HEK293 (cell line): ENCODE data around the gene TCERG1L.

Source experiments
- CTCF ChIA-PET: fragments of 350-600 bp; formaldehyde crosslinking; extraction: SDS; loops from one replicate; lab custom pipeline; 2021; ENCODE audit warnings: antibody characterized with exemption; lab: Yijun Ruan, JAX
- POLR2A ChIA-PET: fragments of 300-600 bp; formaldehyde crosslinking; extraction: SDS; loops from one replicate; lab custom pipeline; 2020; ENCODE audit warnings: antibody characterized with exemption, inconsistent platforms; lab: Yijun Ruan, JAX
- H3K27ac ChIP-seq: fragments of 200-500 bp; sonication (Bioruptor generic); 2 replicates; pipeline ENCODE4 v1.5.1; 2014; ENCODE audit warnings: low read depth, low read length, control low read depth, inconsistent platforms; ENCODE audit errors: extremely low read depth
- H3K36me3 ChIP-seq, 2 experiments: fragments of 200-500 bp in 1 of 2; sonication (Bioruptor generic) in 1 of 2; 1 replicate in 1 of 2; 2 replicates in 1 of 2; pipeline ENCODE4 v1.5.1; 2014 to 2017; ENCODE audit warnings: inconsistent platforms in 2 of 2, low read length in 2 of 2; ENCODE audit not compliant: control insufficient read depth in 2 of 2, insufficient read depth in 1 of 2
- H3K4me1 ChIP-seq: fragments of 200-500 bp; sonication (Bioruptor generic); 2 replicates; pipeline ENCODE4 v1.5.1; 2014; ENCODE audit warnings: mild to moderate bottlenecking, low read length, inconsistent platforms; ENCODE audit not compliant: control insufficient read depth, insufficient read depth
- H3K4me3 ChIP-seq: 2 replicates; pipeline ENCODE4 v1.5.1; 2011; ENCODE audit warnings: low read depth, mild to moderate bottlenecking, control low read depth, low read length, moderate library complexity
- H3K9me3 ChIP-seq: fragments of 200-500 bp; sonication (Bioruptor generic); 2 replicates; pipeline ENCODE4 v1.5.1; 2014; ENCODE audit warnings: low read depth, low read length, inconsistent platforms; ENCODE audit not compliant: control insufficient read depth, insufficient read depth
- GLIS2 ChIP-seq: fragments of 450-650 bp; formaldehyde crosslinking; IDR thresholded peaks from 2 replicates; pipeline ENCODE4 v1.5.1; 2016; ENCODE audit warnings: missing biosample characterization, missing genetic modification characterization
- KLF10 ChIP-seq: fragments of 450-650 bp; IDR thresholded peaks from 2 replicates; pipeline ENCODE4 v1.5.1; 2018; ENCODE audit warnings: missing biosample characterization, mild to moderate bottlenecking, missing genetic modification characterization
- MZF1 ChIP-seq: fragments of 450-650 bp; formaldehyde crosslinking; IDR thresholded peaks from 2 replicates; pipeline ENCODE4 v1.5.1; 2017; ENCODE audit warnings: missing biosample characterization, missing genetic modification characterization, borderline replicate concordance
- OVOL3 ChIP-seq: fragments of 450-650 bp; formaldehyde crosslinking; IDR thresholded peaks from 2 replicates; pipeline ENCODE4 v1.5.1; 2016; ENCODE audit warnings: missing biosample characterization, missing genetic modification characterization
- ZEB2 ChIP-seq: fragments of 450-650 bp; formaldehyde crosslinking; IDR thresholded peaks from 2 replicates; pipeline ENCODE4 v1.5.1; 2016; ENCODE audit warnings: missing biosample characterization, missing genetic modification characterization
- ZNF121 ChIP-seq: fragments of 450-650 bp; formaldehyde crosslinking; IDR thresholded peaks from 2 replicates; pipeline ENCODE4 v1.5.1; 2016; ENCODE audit warnings: missing biosample characterization, missing genetic modification characterization
- ZNF169 ChIP-seq: fragments of 450-650 bp; formaldehyde crosslinking; IDR thresholded peaks from 2 replicates; pipeline ENCODE4 v1.5.1; 2016; ENCODE audit warnings: missing biosample characterization, missing genetic modification characterization
- ZNF2 ChIP-seq: fragments of 450-650 bp; formaldehyde crosslinking; IDR thresholded peaks from 2 replicates; pipeline ENCODE4 v1.5.1; 2016; ENCODE audit warnings: missing biosample characterization, missing genetic modification characterization
- ZNF391 ChIP-seq: fragments of 450-650 bp; formaldehyde crosslinking; IDR thresholded peaks from 2 replicates; pipeline ENCODE4 v1.5.1; 2016; ENCODE audit warnings: low read depth, missing biosample characterization, missing genetic modification characterization, borderline replicate concordance
- ZNF394 ChIP-seq: fragments of 450-650 bp; formaldehyde crosslinking; IDR thresholded peaks from 2 replicates; pipeline ENCODE4 v1.5.1; 2016; ENCODE audit warnings: missing biosample characterization, missing genetic modification characterization, mild to moderate bottlenecking, moderate library complexity, borderline replicate concordance
- ZNF404 ChIP-seq: fragments of 450-650 bp; formaldehyde crosslinking; IDR thresholded peaks from 2 replicates; pipeline ENCODE4 v1.5.1; 2017; ENCODE audit warnings: missing biosample characterization, missing genetic modification characterization
- ZNF416 ChIP-seq: fragments of 450-650 bp; formaldehyde crosslinking; IDR thresholded peaks from 2 replicates; pipeline ENCODE4 v1.5.1; 2016; ENCODE audit warnings: missing biosample characterization, missing genetic modification characterization
- ZNF585B ChIP-seq: fragments of 450-650 bp; formaldehyde crosslinking; IDR thresholded peaks from 2 replicates; pipeline ENCODE4 v1.5.1; 2016; ENCODE audit warnings: missing biosample characterization, missing genetic modification characterization
- ZNF660 ChIP-seq: fragments of 450-650 bp; IDR thresholded peaks from 2 replicates; pipeline ENCODE4 v1.5.1; 2018; ENCODE audit warnings: missing biosample characterization, mild to moderate bottlenecking, missing genetic modification characterization
- TF ChIP-seq, protein P1 (sequence below): IDR thresholded peaks from 2 replicates; pipeline ENCODE4 v1.6.1; 2011; ENCODE audit warnings: mild to moderate bottlenecking, low read depth, low read length, borderline replicate concordance
- TF ChIP-seq, protein P2 (sequence below): fragments of 450-650 bp; formaldehyde crosslinking; IDR thresholded peaks from 2 replicates; pipeline ENCODE4 v1.5.1; 2016; ENCODE audit warnings: missing biosample characterization, missing genetic modification characterization
- TF ChIP-seq, protein P3 (sequence below): fragments of 450-650 bp; formaldehyde crosslinking; IDR thresholded peaks from 2 replicates; pipeline ENCODE4 v1.5.1; 2016; ENCODE audit warnings: missing biosample characterization, missing genetic modification characterization
- TF ChIP-seq, protein P4 (sequence below): fragments of 450-650 bp; formaldehyde crosslinking; IDR thresholded peaks from 2 replicates; pipeline ENCODE4 v1.5.1; 2017; ENCODE audit warnings: missing biosample characterization, missing genetic modification characterization
- TF ChIP-seq, protein P5 (sequence below): fragments of 450-650 bp; formaldehyde crosslinking; IDR thresholded peaks from 2 replicates; pipeline ENCODE4 v1.5.1; 2016; ENCODE audit warnings: missing biosample characterization, missing genetic modification characterization
- TF ChIP-seq, protein P6 (sequence below): fragments of 450-650 bp; formaldehyde crosslinking; IDR thresholded peaks from 2 replicates; pipeline ENCODE4; 2016; ENCODE audit warnings: missing biosample characterization, missing genetic modification characterization

TCERG1L gene

DNA sequence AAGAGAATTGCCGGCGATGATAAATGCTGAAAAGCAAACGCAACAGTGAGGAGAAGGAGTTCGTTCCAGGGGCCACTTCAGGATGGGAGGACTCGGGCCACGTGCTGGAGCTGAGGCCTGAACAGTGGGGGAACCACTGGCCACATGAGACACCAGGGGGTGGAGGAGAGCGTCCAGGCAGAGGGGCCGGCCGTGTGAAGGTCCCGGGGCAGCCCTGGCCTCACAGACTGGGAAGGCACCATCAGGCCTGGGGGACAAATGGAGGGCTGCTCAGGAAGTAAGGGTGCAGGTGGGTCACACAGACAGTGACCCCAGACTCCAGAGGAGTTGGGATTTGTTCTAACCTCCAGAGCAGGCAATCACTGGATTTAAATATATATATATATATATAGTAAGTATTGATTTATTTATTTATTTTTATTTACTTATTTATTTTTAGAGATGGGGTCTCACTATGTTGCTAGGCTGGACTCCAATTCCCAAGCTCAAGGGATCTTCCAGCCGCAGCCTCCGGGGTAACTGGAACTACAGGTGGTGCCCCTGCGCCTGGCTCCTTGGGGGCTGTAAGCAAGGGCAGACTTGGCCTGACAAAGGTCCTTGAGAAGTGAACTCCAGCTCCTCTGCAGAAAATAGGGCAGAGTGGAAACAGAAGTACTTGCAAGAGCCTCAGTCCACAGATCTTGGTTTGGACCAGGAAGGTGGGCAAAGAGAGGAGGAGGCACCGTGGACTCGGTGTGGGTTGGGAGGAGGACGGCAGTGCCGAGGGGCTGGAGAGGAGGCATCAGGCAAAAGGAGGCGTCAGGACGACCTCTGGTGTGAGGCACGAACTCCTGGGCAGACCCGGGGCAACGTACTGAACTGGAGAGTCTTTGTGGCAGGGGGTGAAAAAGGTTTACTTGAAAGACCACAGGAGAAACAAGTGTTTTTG lies 57.3 kb downstream of the TCERG1L start:
- POLR2A ChIA-PET, result no interaction called here
- no peaks in the 10 kb centered on the region for H3K36me3 ChIP-seq
- no peak overlapping the region for H3K4me3 ChIP-seq
- TF ChIP-seq ZNF391, result no peak
- TF ChIP-seq KLF10 (tag by site-specific recombination), result no peak
- TF ChIP-seq ZNF394, result no peak
- TF ChIP-seq, protein P1, sequence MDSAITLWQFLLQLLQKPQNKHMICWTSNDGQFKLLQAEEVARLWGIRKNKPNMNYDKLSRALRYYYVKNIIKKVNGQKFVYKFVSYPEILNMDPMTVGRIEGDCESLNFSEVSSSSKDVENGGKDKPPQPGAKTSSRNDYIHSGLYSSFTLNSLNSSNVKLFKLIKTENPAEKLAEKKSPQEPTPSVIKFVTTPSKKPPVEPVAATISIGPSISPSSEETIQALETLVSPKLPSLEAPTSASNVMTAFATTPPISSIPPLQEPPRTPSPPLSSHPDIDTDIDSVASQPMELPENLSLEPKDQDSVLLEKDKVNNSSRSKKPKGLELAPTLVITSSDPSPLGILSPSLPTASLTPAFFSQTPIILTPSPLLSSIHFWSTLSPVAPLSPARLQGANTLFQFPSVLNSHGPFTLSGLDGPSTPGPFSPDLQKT, result no peak
- TF ChIP-seq GLIS2 (tag by site-specific recombination), result no peak
- no peak for TF ChIP-seq ZNF585B (tag by site-specific recombination)
- no peak for TF ChIP-seq OVOL3
- TF ChIP-seq, protein P2, sequence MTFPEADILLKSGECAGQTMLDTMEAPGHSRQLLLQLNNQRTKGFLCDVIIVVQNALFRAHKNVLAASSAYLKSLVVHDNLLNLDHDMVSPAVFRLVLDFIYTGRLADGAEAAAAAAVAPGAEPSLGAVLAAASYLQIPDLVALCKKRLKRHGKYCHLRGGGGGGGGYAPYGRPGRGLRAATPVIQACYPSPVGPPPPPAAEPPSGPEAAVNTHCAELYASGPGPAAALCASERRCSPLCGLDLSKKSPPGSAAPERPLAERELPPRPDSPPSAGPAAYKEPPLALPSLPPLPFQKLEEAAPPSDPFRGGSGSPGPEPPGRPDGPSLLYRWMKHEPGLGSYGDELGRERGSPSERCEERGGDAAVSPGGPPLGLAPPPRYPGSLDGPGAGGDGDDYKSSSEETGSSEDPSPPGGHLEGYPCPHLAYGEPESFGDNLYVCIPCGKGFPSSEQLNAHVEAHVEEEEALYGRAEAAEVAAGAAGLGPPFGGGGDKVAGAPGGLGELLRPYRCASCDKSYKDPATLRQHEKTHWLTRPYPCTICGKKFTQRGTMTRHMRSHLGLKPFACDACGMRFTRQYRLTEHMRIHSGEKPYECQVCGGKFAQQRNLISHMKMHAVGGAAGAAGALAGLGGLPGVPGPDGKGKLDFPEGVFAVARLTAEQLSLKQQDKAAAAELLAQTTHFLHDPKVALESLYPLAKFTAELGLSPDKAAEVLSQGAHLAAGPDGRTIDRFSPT (tag by site-specific recombination), result no peak
- TF ChIP-seq ZNF2, result no peak
- TF ChIP-seq, protein P3, sequence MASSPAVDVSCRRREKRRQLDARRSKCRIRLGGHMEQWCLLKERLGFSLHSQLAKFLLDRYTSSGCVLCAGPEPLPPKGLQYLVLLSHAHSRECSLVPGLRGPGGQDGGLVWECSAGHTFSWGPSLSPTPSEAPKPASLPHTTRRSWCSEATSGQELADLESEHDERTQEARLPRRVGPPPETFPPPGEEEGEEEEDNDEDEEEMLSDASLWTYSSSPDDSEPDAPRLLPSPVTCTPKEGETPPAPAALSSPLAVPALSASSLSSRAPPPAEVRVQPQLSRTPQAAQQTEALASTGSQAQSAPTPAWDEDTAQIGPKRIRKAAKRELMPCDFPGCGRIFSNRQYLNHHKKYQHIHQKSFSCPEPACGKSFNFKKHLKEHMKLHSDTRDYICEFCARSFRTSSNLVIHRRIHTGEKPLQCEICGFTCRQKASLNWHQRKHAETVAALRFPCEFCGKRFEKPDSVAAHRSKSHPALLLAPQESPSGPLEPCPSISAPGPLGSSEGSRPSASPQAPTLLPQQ (tag by site-specific recombination), result no peak
- TF ChIP-seq ZNF404 (tag by site-specific recombination), result no peak
- TF ChIP-seq, protein P4, sequence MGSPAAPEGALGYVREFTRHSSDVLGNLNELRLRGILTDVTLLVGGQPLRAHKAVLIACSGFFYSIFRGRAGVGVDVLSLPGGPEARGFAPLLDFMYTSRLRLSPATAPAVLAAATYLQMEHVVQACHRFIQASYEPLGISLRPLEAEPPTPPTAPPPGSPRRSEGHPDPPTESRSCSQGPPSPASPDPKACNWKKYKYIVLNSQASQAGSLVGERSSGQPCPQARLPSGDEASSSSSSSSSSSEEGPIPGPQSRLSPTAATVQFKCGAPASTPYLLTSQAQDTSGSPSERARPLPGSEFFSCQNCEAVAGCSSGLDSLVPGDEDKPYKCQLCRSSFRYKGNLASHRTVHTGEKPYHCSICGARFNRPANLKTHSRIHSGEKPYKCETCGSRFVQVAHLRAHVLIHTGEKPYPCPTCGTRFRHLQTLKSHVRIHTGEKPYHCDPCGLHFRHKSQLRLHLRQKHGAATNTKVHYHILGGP (tag by site-specific recombination), result no peak
- no peak for TF ChIP-seq ZNF169 (tag by site-specific recombination)
- TF ChIP-seq, protein P5, sequence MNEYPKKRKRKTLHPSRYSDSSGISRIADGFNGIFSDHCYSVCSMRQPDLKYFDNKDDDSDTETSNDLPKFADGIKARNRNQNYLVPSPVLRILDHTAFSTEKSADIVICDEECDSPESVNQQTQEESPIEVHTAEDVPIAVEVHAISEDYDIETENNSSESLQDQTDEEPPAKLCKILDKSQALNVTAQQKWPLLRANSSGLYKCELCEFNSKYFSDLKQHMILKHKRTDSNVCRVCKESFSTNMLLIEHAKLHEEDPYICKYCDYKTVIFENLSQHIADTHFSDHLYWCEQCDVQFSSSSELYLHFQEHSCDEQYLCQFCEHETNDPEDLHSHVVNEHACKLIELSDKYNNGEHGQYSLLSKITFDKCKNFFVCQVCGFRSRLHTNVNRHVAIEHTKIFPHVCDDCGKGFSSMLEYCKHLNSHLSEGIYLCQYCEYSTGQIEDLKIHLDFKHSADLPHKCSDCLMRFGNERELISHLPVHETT, result no peak
- TF ChIP-seq MZF1 (tag by site-specific recombination), result no peak
- no peak for TF ChIP-seq ZNF121 (tag by site-specific recombination)
- no peak for TF ChIP-seq ZNF660 (tag by site-specific recombination)
- TF ChIP-seq ZNF416 (tag by site-specific recombination), result no peak
- no peak for TF ChIP-seq ZEB2 (tag by site-specific recombination)
- TF ChIP-seq, protein P6, sequence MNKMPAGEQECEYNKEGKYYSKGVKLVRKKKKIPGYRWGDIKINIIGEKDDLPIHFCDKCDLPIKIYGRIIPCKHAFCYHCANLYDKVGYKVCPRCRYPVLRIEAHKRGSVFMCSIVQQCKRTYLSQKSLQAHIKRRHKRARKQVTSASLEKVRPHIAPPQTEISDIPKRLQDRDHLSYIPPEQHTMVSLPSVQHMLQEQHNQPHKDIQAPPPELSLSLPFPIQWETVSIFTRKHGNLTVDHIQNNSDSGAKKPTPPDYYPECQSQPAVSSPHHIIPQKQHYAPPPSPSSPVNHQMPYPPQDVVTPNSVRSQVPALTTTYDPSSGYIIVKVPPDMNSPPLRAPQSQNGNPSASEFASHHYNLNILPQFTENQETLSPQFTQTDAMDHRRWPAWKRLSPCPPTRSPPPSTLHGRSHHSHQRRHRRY (tag by site-specific recombination), result no peak
- TF ChIP-seq, all 188 proteins: peak for 0
- no peaks in the 10 kb centered on the region for H3K4me1 ChIP-seq
- H3K9me3 ChIP-seq, result no peaks in the 10 kb centered on the region
- no peak overlapping the region for H3K27ac ChIP-seq
- CTCF ChIA-PET, result no interaction called here
